ENCODE data around the gene TMEM30A. TPM values are rescaled to one million over a fixed set of nuclear protein-coding genes. Genes with fewer than 3 reads are reported as not detected.
A peak's percentile ranks its signal among the peaks of the same experiment; 100 is the strongest.

Gene TMEM30A
- polyA plus RNA-seq, 1 experiment, result 75.0 TPM

DNA sequence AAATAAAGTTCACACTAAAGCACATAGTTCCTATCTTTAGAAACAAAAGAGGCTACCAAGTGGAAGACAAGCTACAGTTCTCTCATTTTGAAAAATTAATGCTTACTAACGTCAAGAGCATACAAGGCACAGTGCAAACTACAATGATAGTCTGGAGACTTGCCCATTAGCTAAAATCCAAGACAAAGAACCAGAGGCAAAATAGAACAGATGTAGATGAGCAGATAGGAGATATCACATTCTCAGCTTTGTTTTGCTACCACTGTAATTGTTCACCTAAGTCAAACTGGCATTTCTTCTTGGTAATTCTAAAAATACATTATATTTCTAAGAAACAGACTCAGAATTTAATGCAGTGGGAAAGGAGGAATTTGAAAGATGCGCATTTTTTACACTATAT, 5.2 kb downstream of the TMEM30A start:
- POLR2A ChIA-PET, result no interaction called here
- Histone ChIP-seq H3K9me3 (ENCODE audit: control insufficient read depth, insufficient read depth, low read length) (no peaks in the 10 kb centered on the region; the same call in 1 of the 2 replicates), H3K27me3 (ENCODE audit: control insufficient read depth, insufficient read depth, low read length) (no peaks in the 10 kb centered on the region), H3K27ac (ENCODE audit: low read depth, low read length) (no peak overlapping the region), H3K4me3 (ENCODE audit: low read depth, low read length) (no peak overlapping the region; the same call in 1 of the 2 replicates)
- DNase-seq (ENCODE audit: low read depth, low spot score), result no peak
- CTCF ChIA-PET, result interaction anchor here (1.1 to 8.0 kb wide), 4 partner anchors 12 to 267 kb away, joined by 3 to 62 read pairs (median 8); no protein-coding TSS in a partner anchor
- TF ChIP-seq, protein P1, sequence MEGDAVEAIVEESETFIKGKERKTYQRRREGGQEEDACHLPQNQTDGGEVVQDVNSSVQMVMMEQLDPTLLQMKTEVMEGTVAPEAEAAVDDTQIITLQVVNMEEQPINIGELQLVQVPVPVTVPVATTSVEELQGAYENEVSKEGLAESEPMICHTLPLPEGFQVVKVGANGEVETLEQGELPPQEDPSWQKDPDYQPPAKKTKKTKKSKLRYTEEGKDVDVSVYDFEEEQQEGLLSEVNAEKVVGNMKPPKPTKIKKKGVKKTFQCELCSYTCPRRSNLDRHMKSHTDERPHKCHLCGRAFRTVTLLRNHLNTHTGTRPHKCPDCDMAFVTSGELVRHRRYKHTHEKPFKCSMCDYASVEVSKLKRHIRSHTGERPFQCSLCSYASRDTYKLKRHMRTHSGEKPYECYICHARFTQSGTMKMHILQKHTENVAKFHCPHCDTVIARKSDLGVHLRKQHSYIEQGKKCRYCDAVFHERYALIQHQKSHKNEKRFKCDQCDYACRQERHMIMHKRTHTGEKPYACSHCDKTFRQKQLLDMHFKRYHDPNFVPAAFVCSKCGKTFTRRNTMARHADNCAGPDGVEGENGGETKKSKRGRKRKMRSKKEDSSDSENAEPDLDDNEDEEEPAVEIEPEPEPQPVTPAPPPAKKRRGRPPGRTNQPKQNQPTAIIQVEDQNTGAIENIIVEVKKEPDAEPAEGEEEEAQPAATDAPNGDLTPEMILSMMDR (IDR thresholded peaks at IDR 0.05; ENCODE audit: low read depth, low read length), result no peak

DNA sequence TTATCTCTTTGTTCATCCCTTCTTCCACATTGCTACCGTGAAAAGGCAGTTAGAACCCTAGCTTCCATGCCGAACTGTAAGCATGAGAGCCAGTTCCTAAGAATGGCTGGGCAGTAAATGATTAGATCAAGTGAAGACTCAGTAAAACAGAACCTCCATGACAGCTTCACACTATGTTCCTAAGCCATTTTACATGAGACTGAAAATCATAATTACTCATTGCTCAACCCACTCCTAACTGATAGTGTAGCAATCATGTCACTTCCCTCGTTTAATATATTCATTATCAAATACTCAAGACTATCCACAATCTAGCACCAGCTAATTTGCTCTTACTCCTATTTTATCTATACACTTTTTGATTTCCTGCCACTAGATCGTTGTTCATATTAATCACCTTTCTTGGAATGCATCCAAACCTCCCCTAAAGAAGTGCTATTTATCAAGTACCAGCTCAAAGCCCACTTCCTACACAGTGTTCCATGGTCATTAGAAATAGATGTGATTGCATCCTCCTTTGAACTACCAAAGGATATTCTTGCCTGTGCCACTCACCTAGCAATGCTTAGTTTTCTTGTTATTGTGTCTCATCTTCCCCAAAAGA, 6.0 kb downstream of the TMEM30A start:
- DNase-seq (ENCODE audit: low read depth, low spot score), result no peak
- CTCF ChIA-PET, result interaction anchor here (1.1 to 8.0 kb wide), 4 partner anchors 11 to 268 kb away, joined by 3 to 62 read pairs (median 8); no protein-coding TSS in a partner anchor
- no peaks in the 10 kb centered on the region for H3K9me3 ChIP-seq (ENCODE audit: control insufficient read depth, insufficient read depth, low read length)
- POLR2A ChIA-PET, result no interaction called here
- no peaks in the 10 kb centered on the region for H3K27me3 ChIP-seq (ENCODE audit: control insufficient read depth, insufficient read depth, low read length)
- TF ChIP-seq, protein P1 (IDR thresholded peaks at IDR 0.05; ENCODE audit: low read depth, low read length), result no peak
- H3K27ac ChIP-seq (ENCODE audit: low read depth, low read length), result no peak overlapping the region
- H3K4me3 ChIP-seq (ENCODE audit: low read depth, low read length), result no peak overlapping the region

DNA sequence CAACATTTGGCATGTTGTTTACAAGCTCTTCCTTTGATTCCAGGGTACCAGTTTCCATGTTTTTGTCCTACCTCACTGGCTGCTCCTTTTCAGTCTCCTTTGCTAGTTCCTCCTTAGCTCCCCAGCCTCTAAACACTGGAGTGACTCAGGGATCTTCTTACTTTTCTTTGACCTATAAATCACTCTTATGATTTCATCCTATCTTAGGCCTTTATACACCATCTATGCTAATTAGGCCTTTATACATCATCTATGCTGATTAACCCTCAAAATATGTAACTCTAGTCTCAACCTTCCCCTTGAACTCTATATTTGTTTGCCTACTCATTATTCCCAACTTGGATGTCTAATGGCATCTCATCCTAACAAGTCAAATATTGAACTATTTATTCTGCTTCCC, 9.5 kb downstream of the TMEM30A start:
- Histone ChIP-seq H3K4me3 (ENCODE audit: low read depth, low read length) (no peak overlapping the region), H3K27me3 (ENCODE audit: control insufficient read depth, insufficient read depth, low read length) (no peaks in the 10 kb centered on the region), H3K27ac (ENCODE audit: low read depth, low read length) (no peak overlapping the region), H3K9me3 (ENCODE audit: control insufficient read depth, insufficient read depth, low read length) (no peaks in the 10 kb centered on the region)
- TF ChIP-seq, protein P1 (IDR thresholded peaks at IDR 0.05; ENCODE audit: low read depth, low read length), result no peak
- CTCF ChIA-PET, result interaction anchor here (0.6 to 2.9 kb wide), 7 partner anchors 8 to 271 kb away, joined by 3 to 21 read pairs (median 4); no protein-coding TSS in a partner anchor
- peak; percentile 70 for DNase-seq (ENCODE audit: low read depth, low spot score)
- POLR2A ChIA-PET, result interaction anchor here (0.7 to 1.8 kb wide), 4 partner anchors 9 to 565 kb away, joined by 3 to 10 read pairs (median 5); partner anchors contain the start of gene TMEM30A

DNA sequence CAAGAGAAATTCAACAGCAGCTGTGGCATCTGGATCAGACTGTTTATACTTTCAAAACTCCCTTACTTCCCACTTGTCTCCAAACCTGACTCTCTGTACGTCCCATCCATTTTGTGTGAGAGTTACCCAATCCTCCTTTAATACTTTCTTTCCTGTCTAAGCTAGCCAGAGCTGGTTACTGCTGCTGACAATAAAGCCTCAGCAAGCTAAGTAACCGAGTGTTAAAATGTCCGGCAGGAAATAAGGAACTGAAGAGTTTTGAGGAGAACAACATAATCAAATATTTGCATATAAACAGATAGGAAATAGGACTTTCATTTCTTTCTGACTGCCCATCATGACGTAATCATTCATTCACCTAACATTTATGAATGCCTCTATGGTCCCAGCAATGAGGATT, 11.6 kb downstream of the TMEM30A start:
- TF ChIP-seq, protein P1 (IDR thresholded peaks at IDR 0.05; ENCODE audit: low read depth, low read length), result no peak
- Histone ChIP-seq H3K9me3 (ENCODE audit: control insufficient read depth, insufficient read depth, low read length) (no peaks in the 10 kb centered on the region), H3K4me3 (ENCODE audit: low read depth, low read length) (no peak overlapping the region), H3K27me3 (ENCODE audit: control insufficient read depth, insufficient read depth, low read length) (no peaks in the 10 kb centered on the region), H3K27ac (ENCODE audit: low read depth, low read length) (no peak overlapping the region)
- ChIA-PET POLR2A (interaction anchor here (1.1 kb wide), 1 partner anchor 11 kb away, joined by 6 read pairs; the partner anchor contains the start of gene TMEM30A), CTCF (interaction anchor here (2.4 kb wide), 1 partner anchor 273 kb away, joined by 7 read pairs; no protein-coding TSS in a partner anchor)
- no peak for DNase-seq (ENCODE audit: low read depth, low spot score)
